NCI-H510A treated with DMSO at 0.1 percent for 48 hours (cell line): Measurements from ENCODE around the gene MIDN.

Source experiments
- DNase-seq: peaks from one replicate; lab custom pipeline; 2025; lab: John Stamatoyannopoulos, UW

Gene MIDN

DNA sequence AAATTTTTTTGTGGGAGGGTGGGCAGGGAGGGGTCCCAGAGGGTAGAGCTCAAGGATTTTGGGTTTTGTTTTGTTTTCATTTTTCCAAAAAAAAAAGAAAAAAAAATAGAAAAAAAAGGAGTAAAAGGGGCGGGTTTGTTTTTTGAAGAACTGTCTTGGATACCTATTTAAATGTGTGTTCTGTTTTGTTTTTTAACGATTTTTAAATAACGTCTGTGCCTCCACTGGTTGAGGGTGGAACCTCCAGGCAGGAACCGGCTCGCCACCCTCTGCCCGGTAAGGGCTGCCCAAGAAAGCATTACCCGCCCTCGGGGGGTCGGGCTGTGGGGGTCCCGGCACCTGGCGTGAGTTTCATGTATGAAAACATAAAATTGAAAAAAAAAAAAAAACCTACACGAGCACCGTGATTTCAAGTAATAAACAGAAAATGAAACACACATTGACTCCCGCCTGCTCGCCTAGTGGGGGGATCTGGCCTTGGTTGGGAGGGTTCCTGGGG, 10.4 kb downstream of the MIDN start:
- no peak for DNase-seq

DNA sequence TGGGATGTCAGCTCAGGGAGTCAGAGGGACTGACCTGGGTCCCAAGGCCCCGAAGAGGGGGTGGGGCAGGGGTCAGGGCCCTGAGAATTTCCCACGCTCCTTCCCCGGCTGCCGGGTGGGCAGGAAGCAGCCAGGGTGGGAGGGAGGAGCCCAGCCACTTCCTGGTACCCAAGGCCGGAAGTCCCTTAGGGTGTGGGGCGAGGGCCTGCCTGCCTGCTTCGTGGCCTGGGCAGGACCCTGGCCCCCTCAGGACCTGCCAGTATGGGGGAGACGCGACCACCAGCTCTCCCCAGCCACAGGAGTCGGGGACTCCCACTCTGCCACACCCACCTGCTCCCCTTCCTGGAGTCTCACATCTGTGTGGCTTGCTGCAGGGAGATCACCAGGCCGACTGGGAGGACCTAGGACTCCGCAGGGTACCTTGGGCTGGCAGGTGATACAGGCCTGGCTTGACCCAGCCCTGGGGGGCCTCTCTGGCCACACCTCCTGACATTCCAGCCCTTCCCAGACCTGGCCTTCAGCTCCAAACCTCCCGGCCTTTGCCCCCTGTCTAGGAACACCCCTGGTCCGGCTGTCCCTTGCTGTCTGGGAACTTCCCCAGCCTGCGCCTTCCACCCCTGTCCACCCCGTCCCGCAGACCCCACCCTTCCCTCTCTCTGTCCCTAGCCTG, 11.0 kb downstream of the MIDN start:
- no peak for DNase-seq

DNA sequence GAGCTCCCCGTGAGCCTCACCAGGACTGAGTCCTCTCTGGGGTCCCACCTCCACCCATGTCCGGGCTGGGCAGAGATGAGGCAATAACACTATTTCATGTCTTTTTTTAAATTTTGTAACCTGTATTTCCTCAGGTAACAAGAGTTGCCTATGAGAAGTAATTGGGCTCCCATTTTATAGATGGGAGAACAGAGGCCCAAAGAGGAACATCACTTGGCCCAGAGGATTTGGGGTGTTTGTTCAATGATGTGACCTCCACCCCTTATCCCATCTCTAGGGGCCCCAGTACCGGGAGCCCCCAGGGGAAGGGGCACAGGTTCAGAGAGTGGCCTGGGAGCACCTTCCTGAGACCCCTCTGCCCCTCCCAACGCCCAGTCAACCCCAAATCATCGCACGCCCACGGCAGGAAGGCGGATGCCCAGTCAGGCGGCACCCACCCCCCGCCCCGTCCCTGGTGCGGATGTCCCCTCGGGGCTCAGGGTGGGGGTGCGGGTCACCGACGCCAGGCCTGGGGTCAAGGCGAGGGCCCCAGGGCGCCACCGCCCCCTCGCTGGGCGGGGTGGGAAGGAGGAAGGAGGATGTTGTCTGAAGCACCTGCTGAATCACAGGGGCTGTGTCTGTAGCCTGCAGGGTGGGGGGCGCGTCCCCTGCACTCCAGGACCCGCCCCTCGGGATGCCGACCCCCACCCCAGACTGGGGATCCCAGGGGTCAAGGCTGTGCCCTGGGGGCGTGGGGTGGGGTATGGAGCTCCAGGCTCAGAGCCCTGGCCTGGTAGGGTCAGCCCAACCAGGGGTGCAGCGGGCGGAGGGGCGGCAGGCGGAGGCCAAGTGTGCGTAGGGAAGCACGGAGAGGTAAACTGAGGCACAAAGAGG, 11.7 kb downstream of the MIDN start:
- DNase-seq, result no peak

DNA sequence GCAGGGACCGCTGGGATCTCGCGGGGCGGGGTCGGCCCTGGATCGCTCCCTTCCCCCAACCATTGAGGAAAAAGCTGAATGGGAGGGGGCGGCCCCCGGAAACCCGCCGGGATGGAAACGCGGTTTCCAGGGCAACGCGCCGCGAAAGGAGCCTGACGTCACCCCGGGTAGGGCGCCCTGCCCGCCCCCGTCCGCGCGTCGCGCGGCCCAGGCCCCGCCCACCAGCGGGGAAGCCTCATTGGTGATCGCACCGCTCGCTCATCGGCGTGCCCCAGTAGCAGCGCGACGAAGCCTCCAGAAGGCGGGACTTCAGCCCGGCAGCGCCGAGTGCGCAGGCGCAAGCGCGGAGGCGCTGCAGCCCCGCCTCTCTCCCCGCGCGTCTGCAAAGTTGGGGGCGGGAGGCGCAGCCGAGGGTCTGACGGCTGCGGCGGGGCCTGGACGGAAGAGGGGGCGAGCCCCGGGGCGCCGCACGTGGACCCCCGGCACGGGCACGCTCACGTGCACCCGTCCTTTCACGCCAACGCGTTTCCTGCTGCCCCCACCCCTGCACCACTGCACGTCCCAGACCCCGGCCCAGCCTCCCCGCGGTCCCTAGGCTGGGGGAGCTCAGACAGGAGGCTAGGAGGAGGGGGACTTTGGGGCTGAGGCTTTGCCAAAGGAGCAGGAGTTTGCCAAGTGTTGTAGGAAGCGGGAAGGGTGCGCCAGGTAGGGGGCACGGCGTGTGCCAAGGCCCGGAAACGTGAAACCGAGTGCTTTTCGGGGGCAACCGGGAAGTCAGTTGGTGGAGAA, 12.6 kb downstream of the MIDN start:
- DNase-seq, result peak; percentile 70

DNA sequence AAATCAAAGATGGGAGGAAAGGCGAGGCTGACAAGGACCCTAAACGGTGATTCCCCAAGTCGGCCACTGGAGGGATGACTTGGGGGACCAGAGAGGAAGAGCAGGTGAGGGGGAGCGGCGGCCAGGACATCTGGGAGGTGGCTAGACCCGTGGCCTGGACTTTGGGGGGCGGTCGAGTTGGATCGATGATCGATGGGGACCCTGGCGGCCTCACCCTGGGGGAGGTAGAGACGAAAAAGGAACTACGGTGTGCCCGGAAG, 13.1 kb downstream of the MIDN start:
- no peak for DNase-seq

DNA sequence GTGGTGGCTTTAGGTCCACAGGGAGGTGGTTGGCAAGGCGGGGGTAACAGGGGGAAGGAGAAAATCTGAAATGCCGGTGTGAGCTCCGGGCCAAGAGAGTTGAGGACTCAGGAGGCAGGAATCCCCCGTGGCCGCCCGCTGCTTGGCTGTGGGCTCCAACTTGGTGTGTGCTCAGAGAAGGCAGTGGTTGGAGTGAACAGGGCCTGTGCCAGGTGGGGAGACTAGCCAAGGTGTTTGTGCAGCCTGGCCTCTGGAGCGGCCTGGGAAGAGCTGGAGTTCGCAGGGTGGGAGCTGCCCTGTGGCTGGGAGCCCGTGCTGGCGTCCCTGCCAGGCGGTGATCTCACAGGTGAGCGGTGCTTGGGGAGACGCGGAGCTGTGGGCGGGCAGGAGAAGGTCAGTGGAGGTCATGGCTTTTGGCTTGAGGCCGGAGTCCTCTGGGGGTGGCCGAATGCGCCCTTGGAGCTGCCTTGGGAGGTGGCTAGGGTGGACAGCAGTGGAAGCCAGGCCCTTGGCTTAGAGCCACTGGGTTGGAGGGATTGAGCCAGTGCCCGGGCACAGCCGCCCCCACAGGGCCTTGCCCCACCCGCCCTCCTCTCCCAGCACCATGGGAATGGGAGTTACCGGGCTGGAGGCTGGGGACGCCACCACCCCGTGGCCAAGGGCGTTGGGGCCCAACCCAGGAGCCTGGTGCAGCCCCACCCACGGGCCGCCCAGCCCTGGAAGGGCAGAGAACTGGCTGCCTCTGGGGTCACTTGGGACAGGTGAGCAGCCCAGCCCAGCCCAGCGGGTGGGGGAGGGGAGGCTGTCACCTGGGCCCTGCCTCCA, 13.6 kb downstream of the MIDN start:
- DNase-seq, result peak; percentile 13

DNA sequence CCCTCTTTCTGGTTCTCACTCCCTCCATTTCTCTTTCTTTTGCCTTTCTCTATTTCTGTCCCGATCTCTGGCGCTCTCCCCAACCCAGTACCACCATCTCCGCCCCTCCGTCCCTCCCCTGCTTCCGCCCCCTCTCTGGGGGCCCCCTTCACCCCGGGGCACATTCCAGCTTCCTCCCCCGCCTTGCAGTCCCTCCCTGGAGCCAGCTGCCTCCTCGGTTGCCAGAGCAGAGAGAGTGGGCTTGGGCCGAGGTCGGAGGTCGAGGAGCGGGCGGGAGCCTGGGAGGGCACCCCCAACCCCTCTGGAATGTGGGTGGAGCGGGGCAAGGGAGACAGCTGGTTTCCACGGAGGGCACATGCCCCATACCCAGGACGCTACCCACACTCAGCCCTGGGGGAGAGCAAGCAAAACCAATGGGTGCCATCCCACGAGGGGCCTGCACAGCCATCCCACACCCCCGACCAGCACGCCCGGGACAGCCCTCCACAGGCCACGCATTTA, 14.3 kb downstream of the MIDN start:
- DNase-seq, result no peak

DNA sequence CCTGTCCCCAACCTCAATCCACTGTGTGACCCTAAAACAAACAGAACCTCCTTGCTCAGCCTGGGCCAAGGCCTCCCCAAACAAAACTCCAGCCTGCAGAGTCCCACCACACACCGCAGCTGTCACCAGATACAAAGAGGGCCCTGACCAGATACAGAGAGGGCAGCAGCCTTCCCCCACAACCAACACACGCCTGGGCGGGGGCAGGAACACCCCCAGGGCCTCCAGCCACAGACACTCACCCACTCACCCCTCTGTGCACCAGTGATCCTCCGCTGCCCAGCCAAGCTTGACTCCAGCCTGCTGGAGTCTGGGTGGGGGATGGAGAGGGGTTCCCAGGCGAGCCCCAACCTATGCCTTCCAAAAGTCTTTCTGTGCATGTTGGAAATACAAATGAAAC, 14.8 kb downstream of the MIDN start:
- DNase-seq, result no peak

DNA sequence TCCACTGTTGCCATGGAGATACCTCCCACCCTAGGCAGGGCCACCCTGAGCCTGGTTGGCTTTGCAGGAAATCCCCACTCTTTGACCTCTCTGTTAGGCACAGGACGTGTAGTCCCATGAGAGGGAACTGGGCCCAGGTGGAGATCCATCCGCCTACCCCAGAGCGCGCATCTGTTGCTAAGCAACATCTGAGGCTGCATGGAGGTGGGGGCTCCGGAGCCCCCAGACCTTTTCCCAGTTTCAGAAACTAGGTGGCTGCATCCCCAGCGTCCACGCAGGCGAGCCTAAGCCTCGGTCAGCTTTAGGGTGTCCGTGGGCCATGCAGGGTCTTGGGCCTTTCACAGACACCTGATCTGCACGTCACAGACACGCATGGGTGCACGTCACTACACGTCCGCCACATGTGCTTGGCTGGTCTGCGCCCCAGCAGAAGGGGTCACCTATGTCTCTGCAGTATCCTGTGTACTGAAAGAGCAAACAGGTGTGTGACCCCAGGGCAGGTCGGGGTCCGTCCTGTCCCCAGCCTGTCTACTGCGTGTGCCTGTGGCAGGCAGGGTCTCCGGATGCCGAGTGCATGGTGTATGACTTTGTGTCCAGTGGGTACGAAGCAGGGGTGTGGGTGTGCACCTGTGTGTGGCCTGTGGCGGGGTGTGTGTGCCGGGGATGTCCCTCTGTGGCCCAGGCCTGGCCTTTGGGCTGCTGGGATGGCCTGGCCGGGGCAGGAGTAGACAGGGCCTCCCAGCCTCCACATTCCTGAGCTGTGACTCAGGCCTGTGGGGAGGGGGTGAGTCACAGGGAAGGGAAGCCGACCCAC, 16.6 kb downstream of the MIDN start:
- DNase-seq, result no peak

DNA sequence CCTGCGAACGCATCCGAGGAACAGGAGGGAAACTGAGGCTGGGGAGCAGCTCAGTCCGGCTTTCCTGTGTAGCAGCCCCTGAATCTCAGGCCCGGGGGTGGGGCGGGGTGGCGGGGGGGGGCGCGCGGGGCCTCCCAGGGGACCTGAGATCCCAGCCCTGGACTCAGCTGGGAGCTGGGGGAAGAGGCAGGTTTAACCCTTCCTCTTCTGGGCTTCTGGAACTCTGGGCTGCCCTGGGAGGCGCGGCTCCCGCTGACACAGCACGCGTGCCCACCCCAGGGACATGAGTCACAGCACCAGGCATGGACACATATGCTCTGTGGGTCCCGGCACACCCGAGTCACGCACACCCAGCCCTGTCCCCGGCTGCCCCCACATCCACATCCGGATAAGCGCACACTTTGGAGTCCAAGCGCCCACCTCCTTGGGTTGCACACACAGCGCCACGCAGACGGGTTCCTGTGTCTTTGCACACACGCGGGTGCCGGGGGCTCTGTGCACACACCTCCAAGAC, 17.3 kb downstream of the MIDN start:
- DNase-seq, result no peak

DNA sequence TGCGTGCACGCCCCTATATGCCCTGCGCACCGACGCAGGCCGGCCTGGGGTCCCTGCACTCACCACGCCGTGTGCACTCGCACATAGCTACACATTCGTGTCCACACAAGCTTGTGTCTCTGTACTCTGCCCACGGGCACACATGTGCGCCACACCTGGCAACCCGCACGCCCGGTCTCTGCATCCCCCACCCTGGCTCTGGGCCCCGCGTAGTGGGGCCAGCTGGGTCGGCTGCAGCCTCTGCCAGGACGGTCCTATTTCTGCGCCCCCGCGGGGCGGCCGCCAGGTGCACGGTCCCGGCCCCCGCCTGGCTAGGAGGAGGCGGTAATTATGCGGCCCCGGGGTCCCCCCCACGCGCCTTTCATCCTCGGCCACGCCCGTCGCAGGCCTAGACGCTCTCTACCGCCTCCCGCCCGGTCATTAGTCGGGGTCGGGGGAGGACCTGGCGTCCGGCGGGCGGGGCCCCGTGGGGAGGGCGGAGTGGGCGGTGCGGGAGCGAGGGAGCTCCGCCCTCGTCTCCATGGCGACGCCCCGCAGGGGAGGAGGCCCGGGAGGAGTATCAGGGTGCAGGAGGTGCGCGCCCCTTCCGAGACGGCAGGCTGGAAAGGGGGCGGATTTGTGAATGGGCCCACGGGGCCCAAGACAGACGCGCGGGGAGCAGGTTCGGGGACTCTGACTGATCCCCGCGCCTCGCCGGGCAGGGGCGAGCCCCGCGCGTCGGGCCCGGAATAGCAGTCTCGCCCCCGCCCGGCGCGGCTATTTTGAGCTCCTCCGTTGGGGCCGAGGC, 17.9 kb downstream of the MIDN start:
- peak; percentile 16 for DNase-seq

DNA sequence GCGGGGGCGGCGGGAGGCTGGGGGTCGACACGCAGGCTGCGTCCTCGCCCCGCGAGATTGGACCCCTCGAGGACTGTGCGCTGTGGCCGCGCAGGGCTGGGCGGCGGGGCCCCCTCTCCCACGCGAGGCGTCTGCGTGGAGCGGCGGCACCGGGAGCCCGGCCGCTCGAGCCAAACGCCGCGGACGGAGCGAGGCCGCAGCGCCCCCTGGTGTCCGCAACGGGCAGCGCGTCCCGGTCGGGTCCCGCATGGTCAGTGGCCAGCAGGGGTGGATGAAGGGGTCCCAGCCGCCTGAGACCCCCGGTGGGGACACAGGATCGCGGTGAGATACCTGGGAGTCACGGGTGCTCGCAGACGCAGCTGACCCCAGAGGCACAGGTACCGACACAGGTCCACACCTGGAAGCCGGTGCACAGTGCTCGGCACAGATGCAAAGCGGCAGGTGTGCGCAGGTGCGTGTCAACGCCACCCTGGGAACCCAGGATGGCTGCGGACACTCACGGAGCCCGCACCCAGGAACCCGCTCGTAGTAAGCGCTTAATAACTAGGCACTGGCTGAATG, 18.6 kb downstream of the MIDN start:
- peak; percentile 11 for DNase-seq

DNA sequence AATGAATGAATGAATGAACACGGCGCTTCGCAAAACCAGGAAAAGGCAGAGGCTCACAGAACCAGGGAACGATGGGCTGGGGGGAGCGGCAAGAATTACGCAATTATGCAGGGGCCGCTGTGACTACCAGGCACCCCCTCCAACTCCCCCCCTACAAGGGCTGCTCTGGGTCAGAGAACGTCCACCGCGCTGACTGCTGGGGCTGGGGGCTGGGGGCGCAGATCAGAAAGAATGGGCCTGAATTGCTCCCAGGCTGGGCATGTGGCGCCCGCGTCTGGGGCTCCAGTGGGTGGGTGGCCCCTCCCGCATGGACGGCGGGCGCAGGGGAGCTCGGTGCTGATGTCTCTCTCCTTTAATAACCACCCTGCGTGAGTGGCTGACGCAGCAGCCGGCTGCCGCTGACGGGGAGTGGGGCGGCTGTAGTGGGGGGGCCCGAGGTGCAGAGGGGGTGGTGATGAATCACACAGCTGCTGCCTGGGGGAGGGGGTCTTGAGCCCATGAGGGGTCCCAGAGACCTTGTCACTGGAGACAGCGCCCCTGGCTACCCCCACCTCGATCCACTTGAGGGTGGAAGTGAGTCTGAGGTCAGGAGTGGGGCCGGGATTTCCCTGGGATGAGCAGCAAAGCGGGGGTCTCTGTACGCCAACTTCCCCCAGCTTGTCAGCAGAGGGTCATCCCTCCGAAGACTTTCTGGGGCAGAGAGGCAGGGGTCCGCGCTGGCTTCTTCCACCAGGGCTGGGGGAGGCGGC, 19.3 kb downstream of the MIDN start:
- no peak for DNase-seq

DNA sequence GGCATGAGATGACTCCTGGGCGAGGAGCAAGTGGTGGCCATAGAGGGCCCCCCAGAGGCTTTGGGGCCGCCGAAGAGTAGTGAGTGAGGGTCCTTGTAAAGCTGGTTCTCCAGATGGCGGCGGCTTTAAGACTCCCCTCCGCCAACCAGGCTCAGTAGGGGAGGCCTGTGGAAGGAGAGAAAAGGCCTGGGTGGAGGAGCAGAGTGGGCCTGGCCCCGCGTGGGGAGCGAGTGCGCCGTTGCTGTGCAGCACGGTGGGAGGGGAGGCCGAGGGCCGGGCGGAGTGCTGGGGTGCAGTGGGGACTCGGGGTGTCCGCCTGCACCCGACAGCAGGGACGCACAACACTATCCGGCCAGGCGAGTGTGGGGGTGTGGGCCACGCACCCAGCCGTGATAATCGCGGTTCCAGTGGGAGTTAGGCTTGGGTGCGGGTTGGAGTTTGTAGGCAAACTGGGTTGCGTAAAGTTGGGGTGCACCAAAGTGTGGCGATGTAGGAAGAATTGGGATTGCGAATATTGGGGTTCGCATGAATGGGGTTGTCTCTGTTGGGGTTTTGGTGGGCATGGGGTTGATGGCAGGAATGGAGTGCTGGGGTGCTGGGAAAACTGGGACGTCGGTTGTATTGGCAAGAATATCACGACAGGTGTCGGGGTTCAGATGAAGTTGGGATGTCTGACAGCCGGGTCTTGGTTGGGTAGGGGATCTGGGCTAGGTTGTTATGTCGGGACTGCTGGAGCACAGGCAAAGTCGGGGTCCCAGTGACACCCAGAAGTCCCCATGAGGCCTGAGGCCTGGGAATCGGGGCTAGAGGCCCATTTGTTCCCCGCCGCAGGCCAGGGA, 20.1 kb downstream of the MIDN start:
- no peak for DNase-seq

DNA sequence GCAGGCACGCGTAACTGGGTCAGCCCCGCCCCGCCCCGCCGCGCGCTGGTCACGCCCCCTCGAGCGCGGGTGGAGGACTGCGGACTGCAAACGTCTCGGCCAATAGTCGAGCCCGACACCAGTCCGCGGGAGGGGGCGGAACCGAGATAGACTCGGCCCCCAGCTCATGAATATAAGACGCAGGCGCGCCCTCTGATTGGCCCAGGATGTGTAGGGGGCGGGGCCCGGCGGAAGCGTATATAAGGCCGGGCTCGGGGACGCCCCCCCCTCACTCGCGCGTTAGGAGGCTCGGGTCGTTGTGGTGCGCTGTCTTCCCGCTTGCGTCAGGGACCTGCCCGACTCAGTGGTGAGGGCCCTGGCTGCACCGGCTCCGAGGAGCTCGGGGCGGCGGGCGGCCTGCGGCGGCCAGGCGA, 20.7 kb downstream of the MIDN start, which contains the start of gene CIRBP:
Gene CIRBP, plus strand, starts transcription at position 268 of the 413 bp plus-strand sequence. CDS start 1,602 bp downstream, outside the sequence.
- DNase-seq, result peak; percentile 87

DNA sequence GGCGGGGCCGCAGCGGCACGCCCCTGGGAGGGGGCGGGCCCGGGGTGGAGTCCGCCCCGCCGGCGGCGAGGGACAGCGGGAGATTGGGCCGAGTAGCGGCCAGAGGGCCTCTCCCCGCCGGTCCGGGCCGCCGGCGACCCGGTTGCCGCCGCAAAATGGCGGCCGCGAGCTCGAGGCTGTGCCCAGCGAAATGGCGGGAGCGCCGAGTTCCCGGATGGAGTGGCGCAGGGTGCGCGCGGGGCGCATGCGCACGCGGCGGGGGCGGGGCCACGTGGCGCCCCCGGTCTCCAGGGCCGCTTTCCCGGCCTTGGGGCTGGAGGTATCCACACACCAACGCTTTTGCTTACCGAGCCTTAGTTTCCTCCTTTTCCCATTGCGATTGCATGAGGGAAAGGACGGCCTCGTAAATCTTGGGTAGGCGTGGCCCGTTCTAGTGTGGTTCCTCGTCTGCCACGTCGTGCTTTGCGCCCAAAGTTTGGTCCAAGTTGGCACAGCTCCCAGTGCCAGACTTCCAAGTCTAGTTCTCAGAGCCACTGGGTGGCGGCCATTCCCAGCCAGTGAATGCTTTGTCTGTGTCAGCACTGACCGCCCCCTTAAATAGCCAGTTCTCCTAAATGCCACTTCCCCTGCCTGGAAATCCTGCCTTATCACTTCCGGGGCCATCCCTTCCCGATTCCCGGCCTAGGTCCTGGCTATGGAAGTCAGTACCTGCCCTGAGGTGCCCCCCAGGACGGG, 21.3 kb downstream of the MIDN start:
- peak; percentile 61 for DNase-seq
